Memory B cell (primary cell): Measurements from ENCODE around the gene CSTF1.
A peak's percentile ranks its signal among the peaks of the same experiment; 100 is the strongest.
"Not testable (repeated sequence)": the region's sequence is repeated elsewhere in the genome, so short reads cannot be mapped to it uniquely, and the experiment has no call there.

Source experiments
- ATAC-seq: fragments of 150-1000 bp; cut with Tn5 transposase; 2 replicates; pipeline ENCODE4 v1.10.0; 2021; ENCODE audit warnings: low read depth, mild to moderate bottlenecking, moderate library complexity
- DNase-seq, 2 donors: peaks; one replicate each; pipeline ENCODE4 v3.0.0; 2022; ENCODE audit warnings: low spot score in 2 of 2
- H3K27ac Mint-ChIP-seq: one replicate; pipeline ENCODE4 v1.8.0; 2022; ENCODE audit warnings: mild to moderate bottlenecking, moderate library complexity, mixed read lengths
- H3K27me3 Mint-ChIP-seq: one replicate; pipeline ENCODE4 v1.8.0; 2022; ENCODE audit warnings: mixed read lengths
- H3K36me3 Mint-ChIP-seq: one replicate; pipeline ENCODE4 v1.8.0; 2022; ENCODE audit warnings: mild to moderate bottlenecking, mixed read lengths
- H3K4me1 Mint-ChIP-seq: one replicate; pipeline ENCODE4 v1.8.0; 2022; ENCODE audit warnings: mixed read lengths
- H3K4me3 Mint-ChIP-seq: one replicate; pipeline ENCODE4 v1.8.0; 2022; ENCODE audit warnings: mild to moderate bottlenecking, moderate library complexity, mixed read lengths
- H3K9me3 Mint-ChIP-seq: one replicate; pipeline ENCODE4 v1.8.0; 2022; ENCODE audit warnings: mixed read lengths

CSTF1 gene

DNA sequence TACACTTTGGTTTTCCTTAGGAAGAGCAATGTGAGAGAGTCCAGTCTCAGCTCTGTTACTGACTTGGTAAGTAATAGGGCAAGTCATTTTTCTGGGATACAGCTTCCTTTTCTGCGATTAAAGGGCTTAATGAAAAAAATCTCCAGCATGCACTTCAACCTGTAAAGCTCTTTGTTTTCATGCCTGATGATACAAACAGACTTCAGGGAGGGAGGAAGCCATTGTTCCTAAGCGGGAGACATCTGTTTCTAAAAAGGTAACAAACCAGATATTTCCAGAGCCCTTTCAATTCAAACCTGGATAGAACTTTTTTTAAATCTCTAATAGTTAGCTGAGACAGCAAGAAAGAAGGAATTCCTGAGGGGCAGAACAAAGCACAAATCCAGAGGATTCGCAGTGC is 14.5 kb downstream of the CSTF1 start:
- Mint-ChIP-seq H3K9me3 (no peaks in the 10 kb centered on the region), H3K4me3 (no peak overlapping the region), H3K4me1 (peaks cover 8% of the 10 kb centered on the region), H3K36me3 (peaks cover 29% of the 10 kb centered on the region), H3K27me3 (no peaks in the 10 kb centered on the region), H3K27ac (no peak overlapping the region)
- ATAC-seq (no peak), DNase-seq (no peak)

DNA sequence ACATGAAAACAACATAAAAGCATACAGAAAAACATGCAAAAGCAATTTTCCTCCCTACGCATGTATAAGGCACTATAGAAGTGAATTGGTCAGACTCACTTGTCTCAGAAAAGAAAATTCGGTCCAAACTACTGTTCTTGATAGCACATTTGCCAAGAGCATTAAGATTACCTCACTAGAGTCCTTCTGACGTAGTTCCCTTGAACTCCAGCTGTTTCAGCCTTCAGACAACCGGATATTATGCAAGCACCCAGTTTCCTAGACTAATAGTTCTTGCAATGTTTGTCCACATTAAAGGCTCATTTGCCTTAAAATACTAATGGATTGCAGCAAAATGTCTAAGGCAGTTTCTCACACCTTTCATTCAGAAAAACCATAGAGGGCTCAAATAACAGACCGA is 17.1 kb downstream of the CSTF1 start:
- no peak overlapping the region for H3K27ac Mint-ChIP-seq
- H3K27me3 Mint-ChIP-seq = no peaks in the 10 kb centered on the region
- no peak for ATAC-seq
- peaks cover 29% of the 10 kb centered on the region for H3K36me3 Mint-ChIP-seq
- no peaks in the 10 kb centered on the region for H3K9me3 Mint-ChIP-seq
- H3K4me3 Mint-ChIP-seq = no peak overlapping the region
- no peak for DNase-seq
- peaks cover 14% of the 10 kb centered on the region for H3K4me1 Mint-ChIP-seq

DNA sequence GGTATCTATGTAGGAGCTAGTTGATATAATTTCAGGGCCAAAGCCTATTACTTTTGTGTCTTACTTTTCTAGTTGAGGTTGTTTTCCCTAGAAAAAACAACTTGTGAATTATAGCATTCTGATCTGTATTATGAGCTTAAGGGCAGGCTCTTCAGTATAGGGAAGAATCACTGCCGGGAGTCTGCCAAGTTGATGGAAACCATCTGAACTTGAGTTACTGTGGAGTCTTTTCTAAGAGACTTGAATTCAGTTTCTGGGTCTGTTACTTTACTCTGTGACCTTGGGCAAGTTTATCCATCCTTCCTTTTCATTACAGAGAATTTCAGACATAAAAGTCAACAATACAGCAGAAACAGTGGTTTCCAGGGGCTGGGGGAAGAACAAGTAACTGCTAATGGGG is 17.5 kb downstream of the CSTF1 start:
- Mint-ChIP-seq H3K36me3 (peaks cover 29% of the 10 kb centered on the region), H3K4me3 (no peak overlapping the region), H3K27me3 (no peaks in the 10 kb centered on the region), H3K9me3 (no peaks in the 10 kb centered on the region), H3K27ac (no peak overlapping the region), H3K4me1 (peaks cover 14% of the 10 kb centered on the region)
- ATAC-seq (no peak), DNase-seq (no peak)

GRCh38 chr20:56411287-56411686 is 18.8 kb downstream of the CSTF1 start:
- H3K9me3 Mint-ChIP-seq, H3K27me3 Mint-ChIP-seq, ATAC-seq, H3K4me3 Mint-ChIP-seq, DNase-seq: not testable (repeated sequence)
- Mint-ChIP-seq H3K4me1 (peaks cover 14% of the 10 kb centered on the region), H3K36me3 (peaks cover 21% of the 10 kb centered on the region), H3K27ac (peak overlapping the region; percentile 60)

DNA sequence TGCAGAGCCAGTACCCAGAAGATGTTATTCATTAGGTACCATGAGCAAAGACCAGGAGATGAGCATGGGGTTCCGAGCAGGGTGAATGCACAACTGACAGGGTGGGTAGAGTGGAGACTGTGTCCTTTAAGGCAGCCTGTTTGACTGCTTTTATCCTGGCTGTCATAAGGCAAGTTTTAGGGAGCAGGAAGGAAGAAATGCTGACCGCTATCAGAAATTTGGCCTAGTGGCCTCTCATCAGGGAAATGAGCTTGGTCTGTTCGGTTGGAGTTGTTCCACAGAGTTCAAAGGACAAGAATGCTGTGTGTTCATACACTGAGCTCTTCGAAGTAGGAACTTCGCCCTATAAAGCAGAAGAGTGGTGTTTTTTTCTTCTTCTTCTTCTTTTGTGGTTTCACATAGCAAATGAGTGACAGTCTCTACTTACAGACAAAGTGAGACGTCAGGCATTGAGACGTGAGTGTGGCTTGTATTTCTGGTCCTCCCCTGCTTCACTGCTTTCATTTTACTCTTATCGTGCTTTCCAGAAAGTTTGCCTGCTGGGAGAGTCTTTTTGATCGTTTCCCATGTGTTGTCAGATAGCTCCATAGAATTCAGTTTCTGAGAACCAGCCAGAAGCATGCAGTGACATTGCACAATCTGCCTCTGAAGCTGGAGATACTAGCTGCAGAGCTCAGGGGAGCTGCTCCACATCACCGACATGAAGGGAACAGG is 19.5 kb downstream of the CSTF1 start, which contains the start of gene CASS4:
Gene CASS4, plus strand, starts transcription at position 502 of the 714 bp plus-strand sequence. Its CDS starts 199 bp downstream, at position 701.
- no peaks in the 10 kb centered on the region for H3K27me3 Mint-ChIP-seq
- no peak for DNase-seq

GRCh38 chr20:56412473-56412790 is 20.0 kb downstream of the CSTF1 start:
- ATAC-seq = no peak
- Mint-ChIP-seq H3K4me3 (peak overlapping the region; percentile 60), H3K36me3 (peaks cover 16% of the 10 kb centered on the region), H3K27me3 (no peaks in the 10 kb centered on the region), H3K27ac (peak overlapping the region; percentile 60), H3K4me1 (peaks cover 14% of the 10 kb centered on the region), H3K9me3 (no peaks in the 10 kb centered on the region)
- no peak for DNase-seq

More for the DNA sequence above, 19.5 kb downstream of the CSTF1 start, which contains the start of gene CASS4:
- Mint-ChIP-seq H3K4me3 (peak within 1 kb of the TSS; percentile 60), H3K36me3 (peaks cover 15% of the 10 kb centered on the region), H3K9me3 (no peaks in the 10 kb centered on the region), H3K27ac (peak within 1 kb of the TSS; percentile 60), H3K4me1 (peaks cover 14% of the 10 kb centered on the region)
- ATAC-seq = peak; percentile 80

GRCh38 chr20:56412949-56413348 is 20.5 kb downstream of the CSTF1 start:
- H3K27ac Mint-ChIP-seq = no peak overlapping the region
- DNase-seq = no peak
- ATAC-seq = no peak
- no peak overlapping the region for H3K4me3 Mint-ChIP-seq
- no peaks in the 10 kb centered on the region for H3K27me3 Mint-ChIP-seq
- no peaks in the 10 kb centered on the region for H3K9me3 Mint-ChIP-seq
- peaks cover 14% of the 10 kb centered on the region for H3K4me1 Mint-ChIP-seq
- H3K36me3 Mint-ChIP-seq = peaks cover 15% of the 10 kb centered on the region

- H3K4me3 Mint-ChIP-seq = no peak overlapping the region
- H3K27ac Mint-ChIP-seq = no peak overlapping the region
- ATAC-seq (no peak), DNase-seq (no peak)
- peaks cover 17% of the 10 kb centered on the region for H3K4me1 Mint-ChIP-seq
- H3K36me3 Mint-ChIP-seq = peaks cover 16% of the 10 kb centered on the region
- no peaks in the 10 kb centered on the region for H3K9me3 Mint-ChIP-seq
- no peaks in the 10 kb centered on the region for H3K27me3 Mint-ChIP-seq
These were observed 22.7 kb downstream of the CSTF1 start for GRCh38 chr20:56414842-56415765.

DNA sequence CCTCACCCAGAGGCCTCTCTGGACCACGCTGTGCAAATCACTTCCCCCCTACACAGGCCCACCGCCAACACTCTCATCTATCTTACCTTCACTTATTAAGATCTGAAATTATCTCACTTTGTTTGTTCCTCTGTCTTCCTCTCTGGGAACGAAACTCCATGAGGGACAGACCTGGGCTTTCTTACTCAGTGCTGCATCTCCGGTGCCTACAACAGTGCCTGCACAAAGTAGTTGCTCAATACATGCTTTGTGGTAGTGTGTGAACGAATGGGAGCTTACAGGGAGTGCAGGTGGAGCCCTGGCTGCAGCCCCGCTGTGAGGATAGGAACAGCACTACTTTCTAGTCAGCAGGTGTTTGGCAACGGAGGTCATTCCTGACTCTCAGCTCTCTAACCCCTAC is 25.0 kb downstream of the CSTF1 start:
- Mint-ChIP-seq H3K4me1 (peaks cover 8% of the 10 kb centered on the region), H3K4me3 (no peak overlapping the region), H3K36me3 (peaks cover 14% of the 10 kb centered on the region), H3K27me3 (no peaks in the 10 kb centered on the region), H3K27ac (no peak overlapping the region), H3K9me3 (no peaks in the 10 kb centered on the region)
- no peak for DNase-seq
- no peak for ATAC-seq

DNA sequence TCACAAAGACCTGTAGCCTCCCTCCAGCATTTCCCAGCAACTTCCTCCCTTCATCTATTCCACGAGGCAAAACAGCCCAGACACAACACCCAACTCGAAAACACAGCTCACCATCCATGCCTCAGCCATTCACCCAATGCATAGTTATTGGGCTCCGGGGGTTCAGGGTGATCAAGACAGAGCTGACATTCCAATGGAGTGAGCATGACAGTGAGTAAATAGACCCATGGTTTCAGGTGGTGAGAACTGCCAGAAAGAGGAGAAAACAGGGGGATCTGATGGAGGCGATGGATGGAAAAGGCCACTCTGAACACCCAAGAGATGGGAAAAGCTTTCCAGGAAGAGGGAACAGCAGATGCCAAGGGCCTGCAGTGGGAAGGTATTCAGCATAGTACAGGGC is 25.5 kb downstream of the CSTF1 start:
- Mint-ChIP-seq H3K4me1 (peaks cover 7% of the 10 kb centered on the region), H3K27me3 (no peaks in the 10 kb centered on the region), H3K27ac (no peak overlapping the region), H3K4me3 (no peak overlapping the region), H3K36me3 (peaks cover 12% of the 10 kb centered on the region), H3K9me3 (no peaks in the 10 kb centered on the region)
- no peak for ATAC-seq
- DNase-seq = no peak

DNA sequence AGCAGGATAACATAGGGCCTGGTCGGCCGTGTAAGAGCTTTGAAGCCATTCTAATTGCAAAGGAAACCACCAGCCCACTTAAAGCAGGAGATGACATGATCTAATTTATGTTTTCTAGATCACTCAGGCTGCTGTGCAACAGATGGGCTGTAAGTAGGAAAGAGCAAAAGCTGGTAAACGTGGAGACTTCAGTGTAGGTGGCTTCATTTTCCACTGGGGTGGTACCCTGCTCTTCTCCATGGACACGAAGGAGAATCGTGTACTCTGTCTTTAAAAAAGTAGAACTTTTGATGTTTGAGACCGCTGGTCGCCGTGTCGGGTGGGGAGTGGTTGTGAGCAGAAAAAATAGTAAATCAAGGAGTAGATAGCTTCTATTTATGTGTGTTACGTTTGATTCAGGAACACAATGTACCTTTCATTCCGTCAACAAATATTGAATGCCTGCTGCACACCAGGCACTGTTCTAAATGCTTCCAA is 26.0 kb downstream of the CSTF1 start:
- ATAC-seq (no peak), DNase-seq (no peak)
- Mint-ChIP-seq H3K27ac (no peak overlapping the region), H3K4me3 (no peak overlapping the region), H3K36me3 (peaks cover 11% of the 10 kb centered on the region), H3K27me3 (no peaks in the 10 kb centered on the region), H3K9me3 (no peaks in the 10 kb centered on the region), H3K4me1 (peaks cover 7% of the 10 kb centered on the region)

GRCh38 chr20:56420028-56420427 is 27.6 kb downstream of the CSTF1 start:
- Mint-ChIP-seq H3K36me3 (peaks cover 8% of the 10 kb centered on the region), H3K27me3 (no peaks in the 10 kb centered on the region), H3K9me3 (no peaks in the 10 kb centered on the region), H3K4me1 (peaks cover 7% of the 10 kb centered on the region), H3K4me3 (no peak overlapping the region), H3K27ac (no peak overlapping the region)
- DNase-seq (no peak), ATAC-seq (no peak)

- no peak overlapping the region for H3K27ac Mint-ChIP-seq
- H3K27me3 Mint-ChIP-seq = no peaks in the 10 kb centered on the region
- H3K9me3 Mint-ChIP-seq = no peaks in the 10 kb centered on the region
- H3K36me3 Mint-ChIP-seq = peaks cover 8% of the 10 kb centered on the region
- ATAC-seq = no peak
- H3K4me3 Mint-ChIP-seq = no peak overlapping the region
- H3K4me1 Mint-ChIP-seq = peaks cover 7% of the 10 kb centered on the region
- DNase-seq = no peak
These were observed 28.7 kb downstream of the CSTF1 start for GRCh38 chr20:56420940-56421688.
